ENCODE data around the gene AKR1C3. TPM values are rescaled to one million over a fixed set of nuclear protein-coding genes. Genes with fewer than 3 reads are reported as not detected.

AKR1C3 gene
- total and polyA plus RNA-seq, 3 experiments from 2014 or later, result 0.75 to 4.2 TPM; not detected in 1

- no peaks in the 10 kb centered on the region for H3K9me3 ChIP-seq (ENCODE audit: low read length)
- H3K4me3 Mint-ChIP-seq, result no peak overlapping the region
- H3K27me3 ChIP-seq (ENCODE audit: insufficient read depth, low read length, poor library complexity, severe bottlenecking), result no peaks in the 10 kb centered on the region
- H3K4me1 Mint-ChIP-seq, result no peaks in the 10 kb centered on the region
- peaks cover 0 to 17% (median 9%) of the 10 kb centered on the region in 5 donors for H3K9me3 Mint-ChIP-seq
- no peaks in the 10 kb centered on the region for H3K27me3 Mint-ChIP-seq
- peaks cover 0 to 18% (median 1%) of the 10 kb centered on the region in 3 donors for H3K36me3 Mint-ChIP-seq
- DNase-seq, result no peak
- H3K27ac ChIP-seq (ENCODE audit: low read depth, low read length), result no peak overlapping the region
- no peaks in the 10 kb centered on the region for H3K4me1 ChIP-seq (ENCODE audit: insufficient read depth, low read length)
- H3K4me3 ChIP-seq (ENCODE audit: low read length), result no peak overlapping the region
- POLR2A ChIA-PET, result no interaction called here
- H3K36me3 ChIP-seq (ENCODE audit: insufficient read depth, low read length), result no peaks in the 10 kb centered on the region
- no peak overlapping the region for H3K27ac Mint-ChIP-seq
- CTCF ChIA-PET, result no interaction called here
Observed at GRCh38 chr10:5151076-5151475, 56.9 kb downstream of the AKR1C3 start.

- Mint-ChIP-seq H3K36me3 (peaks cover 0 to 25% (median 1%) of the 10 kb centered on the region in 3 donors), H3K27me3 (peaks cover 0 to 1% of the 10 kb centered on the region in 2 donors), H3K4me1 (no peaks in the 10 kb centered on the region), H3K9me3 (peaks cover 0 to 5% (median 3%) of the 10 kb centered on the region in 5 donors), H3K4me3 (no peak overlapping the region), H3K27ac (no peak overlapping the region)
- H3K4me3 ChIP-seq (ENCODE audit: low read length), result no peak overlapping the region
- DNase-seq, result no peak
- no peak overlapping the region for H3K27ac ChIP-seq (ENCODE audit: low read depth, low read length)
- H3K27me3 ChIP-seq (ENCODE audit: insufficient read depth, low read length, poor library complexity, severe bottlenecking), result no peaks in the 10 kb centered on the region
- no peaks in the 10 kb centered on the region for H3K36me3 ChIP-seq (ENCODE audit: insufficient read depth, low read length)
- ChIA-PET POLR2A (no interaction called here), CTCF (no interaction called here)
- no peaks in the 10 kb centered on the region for H3K9me3 ChIP-seq (ENCODE audit: low read length)
- H3K4me1 ChIP-seq (ENCODE audit: insufficient read depth, low read length), result no peaks in the 10 kb centered on the region
Observed at GRCh38 chr10:5155951-5156350, 61.7 kb downstream of the AKR1C3 start.

Other genes starting within 250 kb of the AKR1C3 start
- under 1 TPM; 0.22 to 0.24 TPM for gene AKR1C1, start 131.0 kb upstream of the AKR1C3 start, total RNA-seq
- gene AKR1C1, start 131.0 kb upstream of the AKR1C3 start, polyA plus RNA-seq, result not detected
- gene AKR1C2, start 90.6 kb upstream of the AKR1C3 start, total RNA-seq, result not detected
- gene AKR1C2, start 90.6 kb upstream of the AKR1C3 start, polyA plus RNA-seq, result not detected
- under 1 TPM in 1 of 2 experiments, not detected in 1; 0.20 TPM for gene AKR1C8, start 90.7 kb downstream of the AKR1C3 start, total RNA-seq
- gene AKR1C8, start 90.7 kb downstream of the AKR1C3 start, polyA plus RNA-seq, result not detected
- gene AKR1C4, start 102.4 kb downstream of the AKR1C3 start, total RNA-seq, result not detected
- not detected for gene AKR1C4, start 102.4 kb downstream of the AKR1C3 start, polyA plus RNA-seq

Data from CD8-positive, alpha-beta memory T cell (primary cell).